Dermis microvascular lymphatic vessel endothelial cell (primary cell): ENCODE results near the gene VPS37C. TPM values are rescaled to one million over a fixed set of nuclear protein-coding genes. Genes with fewer than 3 reads are reported as not detected.

ENCODE experiments used
- total RNA-seq: library from RNA; depleted of rRNA; stranded (reverse); fragments of >200 nt; gene quantifications from 2 replicates; pipeline ENCODE4 v1.2.1, GENCODE V29; 2014

Gene VPS37C
- total RNA-seq, 1 donor from 2014 or later = 5.1 TPM

Other genes starting within 250 kb of the VPS37C start
- gene TMEM109, start 247.3 kb downstream of the VPS37C start, total RNA-seq = 78.9 and 122 TPM in 2 replicates
- gene TMEM132A, start 237.0 kb downstream of the VPS37C start, total RNA-seq = 39.9 and 101 TPM in 2 replicates
- gene SLC15A3, start 209.2 kb downstream of the VPS37C start, total RNA-seq = 5.3 and 6.3 TPM in 2 replicates
- gene CD6, start 189.7 kb downstream of the VPS37C start, total RNA-seq = 0.13 TPM in 1 of 2 replicates, not detected in the other
- not detected in 2 replicates for gene CD5, start 58.9 kb downstream of the VPS37C start, total RNA-seq
- not detected in 2 replicates for gene PGA3, start 42.1 kb upstream of the VPS37C start, total RNA-seq
- not detected in 2 replicates for gene PGA4, start 60.9 kb upstream of the VPS37C start, total RNA-seq
- gene PGA5, start 79.7 kb upstream of the VPS37C start, total RNA-seq = not detected in 2 replicates
- gene VWCE, start 133.9 kb upstream of the VPS37C start, total RNA-seq = 2.3 and 3.3 TPM in 2 replicates
- gene DDB1, start 171.7 kb upstream of the VPS37C start, total RNA-seq = 310 and 356 TPM in 2 replicates
- gene TKFC, start 171.8 kb upstream of the VPS37C start, total RNA-seq = 13.2 and 18.0 TPM in 2 replicates
- gene CYB561A3, start 200.5 kb upstream of the VPS37C start, total RNA-seq = 32.5 and 55.4 TPM in 2 replicates
- gene TMEM138, start 200.9 kb upstream of the VPS37C start, total RNA-seq = 10.4 and 14.9 TPM in 2 replicates
- 6.2 and 12.4 TPM in 2 replicates for gene TMEM216, start 231.2 kb upstream of the VPS37C start, total RNA-seq